ENCODE measurements around the gene UBAP1L. TPM values are rescaled to one million over a fixed set of nuclear protein-coding genes. Genes with fewer than 3 reads are reported as not detected.

Gene UBAP1L
- total RNA-seq, 1 experiment from 2014 or later, result 2.5 TPM

GRCh38 chr15:65081758-65082157, 33.2 kb downstream of the UBAP1L start:
- Histone ChIP-seq H3K9me3 (ENCODE audit: insufficient read depth, low read depth) (no peaks in the 10 kb centered on the region), H3K27ac (no peak overlapping the region), H3K4me2 (no peak overlapping the region), H4K20me1 (ENCODE audit: insufficient read depth) (no peaks in the 10 kb centered on the region), H3K79me2 (ENCODE audit: low read depth) (no peaks in the 10 kb centered on the region), H3K4me3 (no peak overlapping the region), H3K27me3 (ENCODE audit: insufficient read depth, low read depth) (peaks cover 3% of the 10 kb centered on the region; the same call in 1 of the 2 replicates), H3F3A (ENCODE audit: insufficient read depth, low read depth) (no peaks in the 10 kb centered on the region), H3K9me2 (ENCODE audit: insufficient read depth) (no peaks in the 10 kb centered on the region), H2AFZ (no peak overlapping the region), H3K36me3 (ENCODE audit: low read depth) (no peaks in the 10 kb centered on the region), H3K4me1 (replicated peaks; ENCODE audit: insufficient read depth) (no peaks in the 10 kb centered on the region)
- CTCF ChIA-PET, result no interaction called here
- intact Hi-C loops (cut with micrococcal nuclease; ENCODE audit: unreplicated experiment), result no loop called here
- TF ChIP-seq CTCF (conservative IDR thresholded peaks at IDR 0.05), result no peak
- no TSS peak for BruUV-seq (replicated peaks)
- POLR2A ChIA-PET (ENCODE audit: unreplicated experiment), result no interaction called here
- no peak for DNase-seq

- Histone ChIP-seq H3K4me3 (no peak overlapping the region), H4K20me1 (ENCODE audit: insufficient read depth) (no peaks in the 10 kb centered on the region), H3K4me1 (replicated peaks; ENCODE audit: insufficient read depth) (no peaks in the 10 kb centered on the region), H3K27ac (no peak overlapping the region), H3K36me3 (ENCODE audit: low read depth) (no peaks in the 10 kb centered on the region), H3K9me2 (ENCODE audit: insufficient read depth) (no peaks in the 10 kb centered on the region), H3K27me3 (ENCODE audit: insufficient read depth, low read depth) (peaks cover 3% of the 10 kb centered on the region; the same call in 1 of the 2 replicates), H3K79me2 (ENCODE audit: low read depth) (no peaks in the 10 kb centered on the region), H3K4me2 (no peak overlapping the region), H3F3A (ENCODE audit: insufficient read depth, low read depth) (no peaks in the 10 kb centered on the region), H3K9me3 (ENCODE audit: insufficient read depth, low read depth) (no peaks in the 10 kb centered on the region), H2AFZ (no peak overlapping the region)
- no TSS peak for BruUV-seq (replicated peaks)
- CTCF ChIA-PET, result no interaction called here
- DNase-seq, result no peak
- POLR2A ChIA-PET (ENCODE audit: unreplicated experiment), result no interaction called here
- intact Hi-C loops (cut with micrococcal nuclease; ENCODE audit: unreplicated experiment), result no loop called here
- TF ChIP-seq CTCF (conservative IDR thresholded peaks at IDR 0.05) (no peak), EZH2 (IDR thresholded peaks at IDR 0.05; ENCODE audit: low read depth) (no peak)
Measured at GRCh38 chr15:65081270-65081669, 33.7 kb downstream of the UBAP1L start.

- DNase-seq, result no peak
- intact Hi-C loops (cut with micrococcal nuclease; ENCODE audit: unreplicated experiment), result loop anchor here (2.0 kb wide), 1 partner anchor 47 kb away; no protein-coding TSS in a partner anchor
- Histone ChIP-seq H3K9me2 (ENCODE audit: insufficient read depth) (no peaks in the 10 kb centered on the region), H3K27ac (no peak overlapping the region), H4K20me1 (ENCODE audit: insufficient read depth) (no peaks in the 10 kb centered on the region), H3K79me2 (ENCODE audit: low read depth) (no peaks in the 10 kb centered on the region), H2AFZ (no peak overlapping the region), H3F3A (ENCODE audit: insufficient read depth, low read depth) (no peaks in the 10 kb centered on the region), H3K36me3 (ENCODE audit: low read depth) (no peaks in the 10 kb centered on the region), H3K4me2 (no peak overlapping the region), H3K4me3 (no peak overlapping the region), H3K4me1 (replicated peaks; ENCODE audit: insufficient read depth) (no peaks in the 10 kb centered on the region), H3K9me3 (ENCODE audit: insufficient read depth, low read depth) (no peaks in the 10 kb centered on the region), H3K27me3 (ENCODE audit: insufficient read depth, low read depth) (peaks cover 3% of the 10 kb centered on the region; the same call in 1 of the 2 replicates)
- TF ChIP-seq EZH2 (IDR thresholded peaks at IDR 0.05; ENCODE audit: low read depth) (no peak), CTCF (conservative IDR thresholded peaks at IDR 0.05) (no peak)
- no TSS peak for BruUV-seq (replicated peaks)
- ChIA-PET CTCF (no interaction called here), POLR2A (ENCODE audit: unreplicated experiment) (no interaction called here)
Measured at GRCh38 chr15:65079580-65079979, 35.4 kb downstream of the UBAP1L start.
